GM12878 (cell line): Measurements from ENCODE around the gene OCIAD2. TPM values are rescaled to one million over a fixed set of nuclear protein-coding genes. Genes with fewer than 3 reads are reported as not detected.

Source experiments
- ATAC-seq: fragments of 200-7000 bp; cut with Tn5 transposase; 3 replicates; pipeline ENCODE4 v1.9.1; 2020; ENCODE audit warnings: mild to moderate bottlenecking, moderate library complexity
- BruUV-seq: library from RNA; stranded (reverse); fragments of 400-500 nt; replicated peaks from 2 replicates; lab custom pipeline; 2021; lab: Mats Ljungman, UMichigan
- CTCF ChIA-PET: fragments of 300-600 bp; sonication (Branson Sonifier 250); formaldehyde crosslinking; extraction: SDS; loops from one replicate; lab custom pipeline; 2021; ENCODE audit warnings: inconsistent platforms; lab: Yijun Ruan, JAX
- POLR2A ChIA-PET: fragments of 350-600 bp; formaldehyde crosslinking; extraction: SDS; loops from one replicate; lab custom pipeline; 2021; ENCODE audit warnings: inconsistent platforms; lab: Charles Lee
- RAD21 ChIA-PET: fragments of 300-600 bp; sonication (Branson Sonifier 250); formaldehyde crosslinking; loops from one replicate; lab custom pipeline; 2023; ENCODE audit warnings: antibody characterized with exemption; ENCODE audit not compliant: unreplicated experiment; lab: Charles Lee
- SMC1A ChIA-PET: fragments of 300-600 bp; sonication (Branson Sonifier 250); formaldehyde crosslinking; loops from one replicate; lab custom pipeline; 2023; ENCODE audit not compliant: unreplicated experiment, uncharacterized antibody; lab: Charles Lee
- DNase-seq: peaks from one replicate; pipeline ENCODE4 v3.0.0-alpha.2; 2011; ENCODE audit warnings: low read depth, low spot score
- FAIRE-seq: peaks from 3 replicates; lab custom pipeline; 2011; peaks lifted over from hg19 to GRCh38; lab: Jason Lieb, UNC
- H2AFZ ChIP-seq: 2 replicates; pipeline ENCODE4 v1.6.0; 2011; ENCODE audit warnings: low read depth, low read length, control low read depth; ENCODE audit not compliant: control insufficient read depth
- H3K27ac ChIP-seq: 2 replicates; pipeline ENCODE4 v1.5.1; 2011; ENCODE audit warnings: control low read depth; ENCODE audit not compliant: control insufficient read depth, insufficient read depth
- H3K27me3 ChIP-seq, 2 experiments: replicated peaks in 1 of 2; 2 replicates each; pipeline versions ENCODE4 v1.6.0 to v1.6.1; 2011; ENCODE audit warnings: low read length in 1 of 2; ENCODE audit not compliant: control insufficient read depth in 2 of 2, insufficient read depth in 2 of 2
- H3K36me3 ChIP-seq, 2 experiments: 2 replicates each; pipeline ENCODE4 v1.5.1; 2011; ENCODE audit warnings: low read length in 1 of 2; ENCODE audit not compliant: control insufficient read depth in 2 of 2, insufficient read depth in 2 of 2
- H3K4me1 ChIP-seq: 2 replicates; pipeline ENCODE4 v1.6.1; 2011; ENCODE audit warnings: mild to moderate bottlenecking, low read length, moderate library complexity, mixed read lengths; ENCODE audit not compliant: control insufficient read depth, insufficient read depth
- H3K4me2 ChIP-seq: 2 replicates; pipeline ENCODE4 v1.6.0; 2011; ENCODE audit warnings: control low read depth; ENCODE audit not compliant: control insufficient read depth, insufficient read depth
- H3K4me3 ChIP-seq: fragments of 200-600 bp; sonication (generic); 2 replicates; pipeline ENCODE4 v1.5.1; 2016
- H3K79me2 ChIP-seq: 2 replicates; pipeline ENCODE4 v1.6.0; 2011; ENCODE audit warnings: low read length; ENCODE audit not compliant: control insufficient read depth, insufficient read depth
- H3K9ac ChIP-seq: 2 replicates; pipeline ENCODE4 v1.8.0; 2011; ENCODE audit warnings: low read length, control low read depth, mixed read lengths; ENCODE audit not compliant: control insufficient read depth, insufficient read depth
- H3K9me3 ChIP-seq: replicated peaks from 3 replicates; pipeline ENCODE4 v1.5.1; 2011; ENCODE audit warnings: mild to moderate bottlenecking, low read length; ENCODE audit not compliant: control insufficient read depth, insufficient read depth
- H4K20me1 ChIP-seq: 2 replicates; pipeline ENCODE4 v1.6.0; 2011; ENCODE audit not compliant: control insufficient read depth, insufficient read depth
- BCL11A ChIP-seq: IDR thresholded peaks from 2 replicates; pipeline ENCODE4 v1.6.1; 2011; ENCODE audit warnings: low read depth, low read length
- BCLAF1 ChIP-seq: fragments of 450-650 bp; IDR thresholded peaks from 2 replicates; pipeline ENCODE4 v1.6.1; 2017; ENCODE audit warnings: antibody characterized with exemption, mild to moderate bottlenecking, moderate library complexity
- CHD2 ChIP-seq: IDR thresholded peaks from 2 replicates; pipeline ENCODE4 v1.6.1; 2011; ENCODE audit warnings: low read depth, low read length, improper control_type of control experiment, borderline replicate concordance
- CREB1 ChIP-seq: IDR thresholded peaks from 2 replicates; pipeline ENCODE4 v1.6.1; 2012; ENCODE audit warnings: low read depth, mild to moderate bottlenecking, inconsistent platforms
- DPF2 ChIP-seq: fragments of 450-650 bp; IDR thresholded peaks from 2 replicates; pipeline ENCODE4 v1.6.1; 2017; ENCODE audit warnings: mild to moderate bottlenecking
- E4F1 ChIP-seq: fragments of 450-650 bp; IDR thresholded peaks from 2 replicates; pipeline ENCODE4 v1.6.1; 2018; ENCODE audit warnings: borderline replicate concordance, mild to moderate bottlenecking; ENCODE audit not compliant: partially characterized antibody
- EP300 ChIP-seq, 2 experiments: fragments of 150-350 bp in 1 of 2; IDR thresholded peaks; 2 replicates each; pipeline ENCODE4 v1.6.1; 2011 to 2012; ENCODE audit warnings: low read depth in 2 of 2, low read length in 2 of 2, borderline replicate concordance in 1 of 2, improper control_type of control experiment in 1 of 2, inconsistent platforms in 1 of 2; ENCODE audit not compliant: control insufficient read depth in 1 of 2
- NFXL1 ChIP-seq: fragments of 450-650 bp; IDR thresholded peaks from 2 replicates; pipeline ENCODE4 v1.6.1; 2017; ENCODE audit warnings: antibody characterized with exemption, mild to moderate bottlenecking, borderline replicate concordance
- POLR2A ChIP-seq: IDR thresholded peaks from 2 replicates; pipeline ENCODE4 v1.6.1; 2011; ENCODE audit warnings: low read depth, mild to moderate bottlenecking, low read length
- RB1 ChIP-seq: fragments of 450-650 bp; formaldehyde crosslinking; IDR thresholded peaks from 2 replicates; pipeline ENCODE4 v1.6.1; 2017; ENCODE audit warnings: mild to moderate bottlenecking, borderline replicate concordance
- SMAD5 ChIP-seq: IDR thresholded peaks from 2 replicates; pipeline ENCODE4 v1.6.1; 2016; ENCODE audit warnings: antibody characterized with exemption, low read depth
- SRF ChIP-seq, 2 experiments: IDR thresholded peaks; 2 replicates each; pipeline ENCODE4 v1.6.1; 2011; ENCODE audit warnings: low read depth in 2 of 2, low read length in 2 of 2, mild to moderate bottlenecking in 1 of 2, moderate library complexity in 1 of 2
- in situ Hi-C: fragments of 300-500 bp; cut with MboI; formaldehyde crosslinking; loops from 9 replicates; pipeline ENCODE4 v1.14.3; 2018; ENCODE audit warnings: mixed read lengths
- intact Hi-C: fragments of 100-400 bp; cut with micrococcal nuclease; formaldehyde crosslinking; loops from one replicate; pipeline ENCODE4 v1.14.2; 2022; ENCODE audit not compliant: unreplicated experiment
- polyA plus RNA-seq, 11 experiments: library from polyadenylated mRNA; depleted of rRNA in 4 of 11; unstranded in 6 of 11; stranded (reverse) in 5 of 11; fragments of >200 nt; fragmentation: Nextera tagmentation in 4 of 11; fragmentation: Illumina TruSeq in 1 of 11; extraction: Ambion mirVana in 4 of 11; extraction: Trizol in 1 of 11; gene quantifications; 1 replicate in 1 of 11; 2 replicates in 10 of 11; pipeline versions ENCODE4 v1.2.1 to v1.2.3, GENCODE V29; 2011 to 2016; ENCODE audit warnings: inconsistent platforms in 2 of 11, missing spikeins in 2 of 11, low read depth in 1 of 11
- total RNA-seq, 4 experiments: library from RNA; depleted of rRNA in 3 of 4; stranded (reverse); fragments of >200 nt in 3 of 4; fragmentation: Illumina TruSeq in 1 of 4; extraction: Trizol in 1 of 4; gene quantifications; 2 replicates each; pipeline versions ENCODE4 v1.2.1 to v1.2.3, GENCODE V29; 2013 to 2021

Gene OCIAD2
- total and polyA plus RNA-seq, 10 of the 15 experiments (the other 5 are each of a cell fraction or from before 2014, with no cell fraction given): 42.4 to 140 (median 70.0) TPM

GRCh38 chr4:48910511-48910910, 3.9 kb upstream of the OCIAD2 start:
- H2AFZ ChIP-seq: no peak overlapping the region
- no peak overlapping the region for H3K27ac ChIP-seq
- H4K20me1 ChIP-seq: no peaks in the 10 kb centered on the region
- no peaks in the 10 kb centered on the region for H3K9me3 ChIP-seq
- in situ Hi-C loops (no loop called here), intact Hi-C loops (no loop called here)
- H3K79me2 ChIP-seq: peaks cover 5% of the 10 kb centered on the region
- ChIA-PET CTCF (interaction anchor here (1.3 kb wide), 1 partner anchor 12 kb away, joined by 3 read pairs; no protein-coding TSS in a partner anchor), POLR2A (no interaction called here), SMC1A (no interaction called here), RAD21 (no interaction called here)
- H3K4me2 ChIP-seq: no peak overlapping the region
- H3K9ac ChIP-seq: no peak overlapping the region
- no TSS peak for BruUV-seq
- FAIRE-seq (no peak), ATAC-seq (no peak), DNase-seq (no peak)
- no peak overlapping the region for H3K4me3 ChIP-seq
- H3K36me3 ChIP-seq: no peaks in the 10 kb centered on the region
- TF ChIP-seq SMAD5 (no peak), E4F1 (no peak), BCLAF1 (no peak), RB1 (no peak), CREB1 (no peak), DPF2 (no peak), SRF (IDR thresholded peaks at IDR 0.05; ENCODE audit: low read depth in 2 of 2, low read length in 2 of 2) (no peak), BCL11A (no peak), POLR2A (no peak), NFXL1 (no peak), CHD2 (no peak), EP300 (IDR thresholded peaks at IDR 0.05; ENCODE audit: borderline replicate concordance in 1 of 2, control insufficient read depth in 1 of 2, low read depth in 2 of 2, low read length in 2 of 2) (no peak)
- H3K27me3 ChIP-seq: no peaks in the 10 kb centered on the region
- 0 out of 2 replicates have a peak, but pooled peaks cover 4% of the 10 kb centered on the region for H3K4me1 ChIP-seq
